GM23338 (cell line): ENCODE measurements around the gene CDK10. TPM values are rescaled to one million over a fixed set of nuclear protein-coding genes. Genes with fewer than 3 reads are reported as not detected.

Experiments used
- ATAC-seq: fragments of 200-7000 bp; cut with Tn5 transposase; 3 replicates; pipeline ENCODE4 v1.9.1; 2020
- DNase-seq: peaks from one replicate; pipeline ENCODE4 v3.0.0-alpha.2; 2015; ENCODE audit warnings: low spot score
- H2AFZ ChIP-seq: fragments of 200-600 bp; sonication (generic); 2 replicates; pipeline ENCODE4 v1.8.0; 2016; ENCODE audit warnings: antibody characterized with exemption, mild to moderate bottlenecking, moderate library complexity
- H3F3A ChIP-seq: fragments of 200-600 bp; sonication (generic); replicated peaks from 2 replicates; pipeline ENCODE4 v1.8.0; 2017; ENCODE audit warnings: antibody characterized with exemption, mixed run types, low read depth
- H3K27ac ChIP-seq: fragments of 200-600 bp; sonication (generic); 2 replicates; pipeline ENCODE4 v1.6.1; 2016; ENCODE audit warnings: low read depth
- H3K27me3 ChIP-seq: fragments of 200-600 bp; sonication (generic); 2 replicates; pipeline ENCODE4 v1.8.0; 2016; ENCODE audit warnings: mild to moderate bottlenecking, mixed run types, moderate library complexity; ENCODE audit not compliant: insufficient read depth
- H3K36me3 ChIP-seq: fragments of 200-600 bp; sonication (generic); 2 replicates; pipeline ENCODE4 v1.8.0; 2016; ENCODE audit warnings: mild to moderate bottlenecking; ENCODE audit not compliant: insufficient read depth
- H3K4me1 ChIP-seq: fragments of 200-600 bp; sonication (generic); 2 replicates; pipeline ENCODE4 v1.8.0; 2016; ENCODE audit warnings: mild to moderate bottlenecking, moderate library complexity; ENCODE audit not compliant: insufficient read depth
- H3K4me2 ChIP-seq: fragments of 200-600 bp; sonication (generic); 2 replicates; pipeline ENCODE4 v1.7.1; 2017; ENCODE audit warnings: mixed run types
- H3K4me3 ChIP-seq: fragments of 200-600 bp; sonication (generic); 2 replicates; pipeline ENCODE4 v1.6.1; 2016; ENCODE audit warnings: mixed run types
- H3K79me2 ChIP-seq: fragments of 200-600 bp; sonication (generic); replicated peaks from 2 replicates; pipeline ENCODE4 v1.8.0; 2017; ENCODE audit warnings: mild to moderate bottlenecking; ENCODE audit not compliant: insufficient read depth
- H3K9me2 ChIP-seq: fragments of 200-600 bp; sonication (generic); 2 replicates; pipeline ENCODE4 v1.8.0; 2017; ENCODE audit not compliant: insufficient read depth
- H4K20me1 ChIP-seq: fragments of 200-600 bp; sonication (generic); replicated peaks from 2 replicates; pipeline ENCODE4 v1.8.0; 2017; ENCODE audit warnings: mild to moderate bottlenecking; ENCODE audit not compliant: insufficient read depth
- H3K27ac Mint-ChIP-seq: 2 replicates; pipeline ENCODE4 v1.8.0; 2020; ENCODE audit warnings: inconsistent platforms, mild to moderate bottlenecking, moderate library complexity, mixed read lengths
- H3K27me3 Mint-ChIP-seq: 3 replicates; pipeline ENCODE4 v1.8.0; 2022; ENCODE audit warnings: low read depth, mild to moderate bottlenecking, moderate library complexity, mixed read lengths, inconsistent platforms; ENCODE audit not compliant: insufficient read depth, poor library complexity
- H3K36me3 Mint-ChIP-seq: 3 replicates; pipeline ENCODE4 v1.8.0; 2021; ENCODE audit warnings: low read depth, mild to moderate bottlenecking, inconsistent platforms, moderate library complexity, mixed read lengths
- H3K4me1 Mint-ChIP-seq: 3 replicates; pipeline ENCODE4 v1.8.0; 2020; ENCODE audit warnings: mild to moderate bottlenecking, inconsistent platforms, mixed read lengths
- H3K4me3 Mint-ChIP-seq: 3 replicates; pipeline ENCODE4 v1.8.0; 2021; ENCODE audit warnings: moderate library complexity, mild to moderate bottlenecking, inconsistent platforms, mixed read lengths
- H3K9me3 Mint-ChIP-seq: 3 replicates; pipeline ENCODE4 v1.8.0; 2020; ENCODE audit warnings: moderate library complexity, mild to moderate bottlenecking, inconsistent platforms, mixed read lengths
- EZH2phosphoT487 ChIP-seq: fragments of 200-600 bp; sonication (generic); IDR thresholded peaks from one replicate; pipeline ENCODE4 v1.8.1; 2018; ENCODE audit warnings: antibody characterized with exemption; ENCODE audit not compliant: unreplicated experiment
- JUNB ChIP-seq: IDR thresholded peaks from one replicate; pipeline ENCODE4 v1.6.1; 2016; ENCODE audit warnings: antibody characterized with exemption; ENCODE audit not compliant: unreplicated experiment
- NANOG ChIP-seq: IDR thresholded peaks from 2 replicates; pipeline ENCODE4 v1.6.1; 2016; ENCODE audit warnings: antibody characterized with exemption, borderline replicate concordance
- POLR2AphosphoS5 ChIP-seq: IDR thresholded peaks from 2 replicates; pipeline ENCODE4 v1.6.1; 2016; ENCODE audit warnings: antibody characterized with exemption, low read depth
- STAT1 ChIP-seq: IDR thresholded peaks from one replicate; pipeline ENCODE4 v1.6.1; 2016; ENCODE audit warnings: antibody characterized with exemption; ENCODE audit not compliant: unreplicated experiment
- ZNF114 ChIP-seq: fragments of 250-450 bp; sonication (Bioruptor Pico); IDR thresholded peaks from 2 replicates; pipeline ENCODE4 v1.5.0; 2020; ENCODE audit warnings: mild to moderate bottlenecking, moderate library complexity
- ZNF331 ChIP-seq: fragments of 250-450 bp; sonication (Bioruptor Pico); IDR thresholded peaks from 2 replicates; pipeline ENCODE4 v1.5.0; 2020; ENCODE audit warnings: low read depth, mild to moderate bottlenecking, moderate library complexity
- polyA plus RNA-seq: library from polyadenylated mRNA; unstranded; fragments of >200 nt; fragmentation: Nextera tagmentation; extraction: Ambion mirVana; gene quantifications from 2 replicates; pipeline ENCODE4 v1.2.1, GENCODE V29; 2016
- total RNA-seq: library from RNA; depleted of rRNA; stranded (reverse); fragments of >200 nt; shearing (Covaris generic); gene quantifications from 2 replicates; pipeline ENCODE4 v1.2.3, GENCODE V29; 2014
- TF ChIP-seq, protein P1 (sequence below), 2 experiments: fragments of 200-600 bp in 1 of 2; sonication (generic) in 1 of 2; conservative IDR thresholded peaks; 2 replicates each; pipeline versions ENCODE4 v1.5.1 to v1.6.1; 2016 to 2017; ENCODE audit warnings: antibody characterized with exemption in 2 of 2, low read depth in 2 of 2, mild to moderate bottlenecking in 2 of 2, moderate library complexity in 1 of 2
- TF ChIP-seq, protein P2 (sequence below): IDR thresholded peaks from 2 replicates; pipeline ENCODE4 v1.6.1; 2016; ENCODE audit warnings: antibody characterized with exemption
- TF ChIP-seq, protein P3 (sequence below): IDR thresholded peaks from one replicate; pipeline ENCODE4 v1.6.1; 2018; ENCODE audit warnings: antibody characterized with exemption; ENCODE audit not compliant: unreplicated experiment

Gene CDK10
- total and polyA plus RNA-seq, 2 experiments from 2014 or later, result 64.6 to 88.0 TPM

DNA sequence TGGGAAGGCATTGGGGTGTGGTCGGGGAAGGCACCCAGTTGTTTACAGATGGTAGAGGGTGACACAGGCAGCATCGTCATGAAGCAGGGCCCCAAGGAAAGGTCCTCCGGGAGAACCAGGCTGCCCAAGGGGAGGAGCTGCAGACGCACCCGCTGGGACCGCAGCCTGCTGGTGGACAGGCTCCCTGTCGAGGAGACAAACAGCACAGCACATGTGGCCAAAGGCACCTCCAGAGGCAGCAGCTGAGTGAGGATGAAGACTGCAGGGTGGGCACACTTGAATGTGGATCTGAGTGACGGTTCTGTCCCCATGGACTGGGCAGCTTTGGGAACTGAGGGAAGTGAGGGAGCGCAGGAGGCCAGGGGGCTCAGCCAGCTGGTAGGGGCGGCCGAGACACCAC is 41.4 kb upstream of the CDK10 start (continued):
- TF ChIP-seq ZNF331 (CRISPR knock-in tag) (no peak), ZNF114 (CRISPR knock-in tag) (no peak), EZH2phosphoT487 (no peak), POLR2AphosphoS5 (no peak), NANOG (no peak), STAT1 (no peak)
- TF ChIP-seq, protein P1, sequence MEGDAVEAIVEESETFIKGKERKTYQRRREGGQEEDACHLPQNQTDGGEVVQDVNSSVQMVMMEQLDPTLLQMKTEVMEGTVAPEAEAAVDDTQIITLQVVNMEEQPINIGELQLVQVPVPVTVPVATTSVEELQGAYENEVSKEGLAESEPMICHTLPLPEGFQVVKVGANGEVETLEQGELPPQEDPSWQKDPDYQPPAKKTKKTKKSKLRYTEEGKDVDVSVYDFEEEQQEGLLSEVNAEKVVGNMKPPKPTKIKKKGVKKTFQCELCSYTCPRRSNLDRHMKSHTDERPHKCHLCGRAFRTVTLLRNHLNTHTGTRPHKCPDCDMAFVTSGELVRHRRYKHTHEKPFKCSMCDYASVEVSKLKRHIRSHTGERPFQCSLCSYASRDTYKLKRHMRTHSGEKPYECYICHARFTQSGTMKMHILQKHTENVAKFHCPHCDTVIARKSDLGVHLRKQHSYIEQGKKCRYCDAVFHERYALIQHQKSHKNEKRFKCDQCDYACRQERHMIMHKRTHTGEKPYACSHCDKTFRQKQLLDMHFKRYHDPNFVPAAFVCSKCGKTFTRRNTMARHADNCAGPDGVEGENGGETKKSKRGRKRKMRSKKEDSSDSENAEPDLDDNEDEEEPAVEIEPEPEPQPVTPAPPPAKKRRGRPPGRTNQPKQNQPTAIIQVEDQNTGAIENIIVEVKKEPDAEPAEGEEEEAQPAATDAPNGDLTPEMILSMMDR (conservative IDR thresholded peaks at IDR 0.05; ENCODE audit: low read depth in 2 of 2), result no peak

DNA sequence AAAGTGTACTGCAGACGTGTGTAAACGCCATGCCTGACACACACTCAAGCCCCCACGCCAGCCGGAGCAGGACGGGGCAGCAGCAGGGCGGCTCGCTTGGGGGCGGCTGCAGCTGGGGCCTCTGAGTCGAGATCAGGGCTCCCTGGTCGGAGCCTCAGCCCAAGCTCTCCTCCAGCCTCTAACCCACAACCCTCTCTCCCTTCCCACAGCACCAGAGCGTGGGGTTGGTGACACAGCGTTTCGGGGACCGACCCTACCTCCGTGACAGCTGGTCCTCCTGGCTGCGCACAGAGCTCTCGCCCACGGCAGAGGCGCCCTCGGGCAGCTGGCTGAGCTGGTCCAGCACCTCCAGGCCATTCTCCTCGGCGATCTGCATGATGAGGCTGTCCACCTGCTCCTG is 40.2 kb upstream of the CDK10 start:
- Mint-ChIP-seq H3K4me1 (no peaks in the 10 kb centered on the region), H3K27ac (no peak overlapping the region), H3K27me3 (peaks cover 10% of the 10 kb centered on the region), H3K36me3 (peaks cover 32% of the 10 kb centered on the region), H3K9me3 (no peaks in the 10 kb centered on the region; the same call in 2 of the 3 replicates), H3K4me3 (no peak overlapping the region)
- Histone ChIP-seq H3K9me2 (no peaks in the 10 kb centered on the region), H3K4me1 (no peaks in the 10 kb centered on the region), H4K20me1 (0 out of 2 replicates have a peak, but pooled peaks cover 3% of the 10 kb centered on the region), H3K4me3 (no peak overlapping the region), H2AFZ (no peak overlapping the region), H3K36me3 (no peaks in the 10 kb centered on the region), H3F3A (peaks cover 4% of the 10 kb centered on the region; the same call in 1 of the 2 replicates), H3K4me2 (no peak overlapping the region), H3K27ac (no peak overlapping the region), H3K79me2 (no peaks in the 10 kb centered on the region), H3K27me3 (no peaks in the 10 kb centered on the region)
- DNase-seq (no peak), ATAC-seq (no peak)
- TF ChIP-seq EZH2phosphoT487 (no peak), POLR2AphosphoS5 (no peak), ZNF331 (CRISPR knock-in tag) (no peak), NANOG (no peak), JUNB (no peak), ZNF114 (CRISPR knock-in tag) (no peak)
- TF ChIP-seq, protein P2, sequence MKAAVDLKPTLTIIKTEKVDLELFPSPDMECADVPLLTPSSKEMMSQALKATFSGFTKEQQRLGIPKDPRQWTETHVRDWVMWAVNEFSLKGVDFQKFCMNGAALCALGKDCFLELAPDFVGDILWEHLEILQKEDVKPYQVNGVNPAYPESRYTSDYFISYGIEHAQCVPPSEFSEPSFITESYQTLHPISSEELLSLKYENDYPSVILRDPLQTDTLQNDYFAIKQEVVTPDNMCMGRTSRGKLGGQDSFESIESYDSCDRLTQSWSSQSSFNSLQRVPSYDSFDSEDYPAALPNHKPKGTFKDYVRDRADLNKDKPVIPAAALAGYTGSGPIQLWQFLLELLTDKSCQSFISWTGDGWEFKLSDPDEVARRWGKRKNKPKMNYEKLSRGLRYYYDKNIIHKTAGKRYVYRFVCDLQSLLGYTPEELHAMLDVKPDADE, result no peak
- TF ChIP-seq, protein P3, sequence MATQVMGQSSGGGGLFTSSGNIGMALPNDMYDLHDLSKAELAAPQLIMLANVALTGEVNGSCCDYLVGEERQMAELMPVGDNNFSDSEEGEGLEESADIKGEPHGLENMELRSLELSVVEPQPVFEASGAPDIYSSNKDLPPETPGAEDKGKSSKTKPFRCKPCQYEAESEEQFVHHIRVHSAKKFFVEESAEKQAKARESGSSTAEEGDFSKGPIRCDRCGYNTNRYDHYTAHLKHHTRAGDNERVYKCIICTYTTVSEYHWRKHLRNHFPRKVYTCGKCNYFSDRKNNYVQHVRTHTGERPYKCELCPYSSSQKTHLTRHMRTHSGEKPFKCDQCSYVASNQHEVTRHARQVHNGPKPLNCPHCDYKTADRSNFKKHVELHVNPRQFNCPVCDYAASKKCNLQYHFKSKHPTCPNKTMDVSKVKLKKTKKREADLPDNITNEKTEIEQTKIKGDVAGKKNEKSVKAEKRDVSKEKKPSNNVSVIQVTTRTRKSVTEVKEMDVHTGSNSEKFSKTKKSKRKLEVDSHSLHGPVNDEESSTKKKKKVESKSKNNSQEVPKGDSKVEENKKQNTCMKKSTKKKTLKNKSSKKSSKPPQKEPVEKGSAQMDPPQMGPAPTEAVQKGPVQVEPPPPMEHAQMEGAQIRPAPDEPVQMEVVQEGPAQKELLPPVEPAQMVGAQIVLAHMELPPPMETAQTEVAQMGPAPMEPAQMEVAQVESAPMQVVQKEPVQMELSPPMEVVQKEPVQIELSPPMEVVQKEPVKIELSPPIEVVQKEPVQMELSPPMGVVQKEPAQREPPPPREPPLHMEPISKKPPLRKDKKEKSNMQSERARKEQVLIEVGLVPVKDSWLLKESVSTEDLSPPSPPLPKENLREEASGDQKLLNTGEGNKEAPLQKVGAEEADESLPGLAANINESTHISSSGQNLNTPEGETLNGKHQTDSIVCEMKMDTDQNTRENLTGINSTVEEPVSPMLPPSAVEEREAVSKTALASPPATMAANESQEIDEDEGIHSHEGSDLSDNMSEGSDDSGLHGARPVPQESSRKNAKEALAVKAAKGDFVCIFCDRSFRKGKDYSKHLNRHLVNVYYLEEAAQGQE, result no peak
- TF ChIP-seq, protein P1 (conservative IDR thresholded peaks at IDR 0.05; ENCODE audit: low read depth in 2 of 2), result no peak
